Measurements from ENCODE around the gene COQ8B.

Gene COQ8B

GRCh38 chr19:40705950-40706619, 10.6 kb downstream of the COQ8B start:
- no peak for TF ChIP-seq CTCF (IDR thresholded peaks at IDR 0.05; ENCODE audit: low read depth, low read length)
- no peak overlapping the region for H3K4me3 ChIP-seq (replicated peaks in 1 of 2; ENCODE audit: low read depth in 2 of 2, low read length in 2 of 2)
- DNase-seq (ENCODE audit: low read depth in 2 of 2), result no peak

GRCh38 chr19:40705362-40705651, 11.4 kb downstream of the COQ8B start:
- no peak for TF ChIP-seq CTCF (IDR thresholded peaks at IDR 0.05; ENCODE audit: low read depth, low read length)
- DNase-seq (ENCODE audit: low read depth in 2 of 2), result peak in 1 of 2 donors; percentile 60
- no peak overlapping the region for H3K4me3 ChIP-seq (replicated peaks in 1 of 2; ENCODE audit: low read depth in 2 of 2, low read length in 2 of 2)

- DNase-seq (ENCODE audit: low read depth in 2 of 2), result no peak
- TF ChIP-seq CTCF (IDR thresholded peaks at IDR 0.05; ENCODE audit: low read depth, low read length), result no peak
- H3K4me3 ChIP-seq (replicated peaks in 1 of 2; ENCODE audit: low read depth in 2 of 2, low read length in 2 of 2), result no peak overlapping the region
Observed at GRCh38 chr19:40704491-40705361, 12.0 kb downstream of the COQ8B start.

DNA sequence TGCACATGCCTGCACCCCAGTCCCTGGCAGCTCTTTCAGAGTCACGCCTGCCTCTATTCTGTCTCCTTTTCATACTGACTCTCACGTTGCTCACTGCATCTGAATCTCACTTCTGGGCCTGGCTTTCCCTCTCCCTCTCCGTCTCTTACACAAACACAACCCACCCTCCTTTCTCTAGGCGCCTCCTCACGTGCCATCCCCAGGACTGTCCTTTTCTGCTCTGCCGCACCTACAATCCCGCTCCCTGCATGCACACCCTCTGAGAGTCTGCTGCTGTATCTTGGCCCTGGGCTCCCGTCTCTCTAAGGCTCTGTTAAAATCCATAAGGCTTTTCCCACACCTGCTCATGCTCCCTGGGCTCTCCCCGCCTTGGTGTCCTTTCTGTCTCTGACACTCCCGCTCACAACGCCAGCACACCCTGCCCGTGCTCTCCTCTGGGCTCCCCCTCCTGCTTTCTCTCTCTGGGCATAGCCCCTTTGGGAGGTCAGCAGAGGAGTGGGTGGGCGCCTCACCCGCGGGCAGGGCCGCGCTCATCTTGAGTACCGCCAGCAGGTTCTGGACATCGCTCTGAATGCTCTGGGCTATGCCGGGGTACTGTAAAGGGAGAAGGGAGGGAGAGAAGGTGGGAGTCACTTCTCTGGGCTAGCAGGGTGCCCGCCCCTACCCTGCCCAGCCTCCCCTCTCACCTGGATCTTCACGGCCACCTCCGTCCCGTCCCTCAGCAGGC, 13.5 kb downstream of the COQ8B start:
- TF ChIP-seq CTCF (IDR thresholded peaks at IDR 0.05; ENCODE audit: low read depth, low read length), result no peak
- no peak for DNase-seq (ENCODE audit: low read depth in 2 of 2)
- no peak overlapping the region for H3K4me3 ChIP-seq (replicated peaks in 1 of 2; ENCODE audit: low read depth in 2 of 2, low read length in 2 of 2)

DNA sequence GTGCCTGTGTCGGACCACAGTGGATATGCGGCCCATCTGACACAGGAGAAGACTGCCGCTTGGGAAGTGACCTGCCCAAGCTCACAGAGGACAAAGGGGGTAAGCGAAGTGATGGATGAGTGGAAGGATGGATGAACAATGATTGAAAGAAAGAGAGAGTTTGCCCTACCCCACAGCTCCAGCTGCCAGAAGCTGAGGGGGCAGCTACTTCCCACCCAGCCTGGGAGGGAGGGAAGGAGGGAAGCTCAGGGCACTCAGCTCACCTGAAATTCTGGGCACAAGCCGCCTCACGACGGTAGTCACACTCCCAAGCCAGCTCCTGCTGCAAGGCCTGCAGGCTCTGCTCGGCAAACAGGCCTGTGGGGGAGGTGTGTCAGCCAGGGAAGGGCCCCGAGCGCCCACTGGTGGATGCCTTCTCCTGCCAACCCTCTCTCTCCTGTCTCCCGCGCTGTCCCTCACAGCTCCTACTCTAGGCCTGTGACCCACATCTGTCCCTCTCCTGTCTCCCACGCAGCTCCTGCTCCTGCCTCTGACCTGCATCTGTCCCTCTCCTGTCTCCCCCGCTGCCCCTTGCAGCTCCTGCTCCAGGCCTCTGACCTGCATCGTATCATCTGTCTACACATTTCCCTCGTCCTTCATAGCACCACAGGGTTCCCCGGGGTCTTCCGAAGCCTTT, 14.2 kb downstream of the COQ8B start:
- peak; percentile 40 for TF ChIP-seq CTCF (IDR thresholded peaks at IDR 0.05; ENCODE audit: low read depth, low read length)
- H3K4me3 ChIP-seq (replicated peaks in 1 of 2; ENCODE audit: low read depth in 2 of 2, low read length in 2 of 2), result no peak overlapping the region
- peak in 1 of 2 donors; percentile 54 for DNase-seq (ENCODE audit: low read depth in 2 of 2)

GRCh38 chr19:40701758-40702157, 14.9 kb downstream of the COQ8B start:
- no peak overlapping the region for H3K4me3 ChIP-seq (replicated peaks in 1 of 2; ENCODE audit: low read depth in 2 of 2, low read length in 2 of 2)
- TF ChIP-seq CTCF (IDR thresholded peaks at IDR 0.05; ENCODE audit: low read depth, low read length), result no peak
- DNase-seq (ENCODE audit: low read depth in 2 of 2), result no peak

Data from cardiac fibroblast (primary cell).